Measurements from ENCODE around the gene SELPLG.

SELPLG gene

GRCh38 chr12:108599541-108599940 lies 34.2 kb downstream of the SELPLG start:
- TF ChIP-seq, protein P1, sequence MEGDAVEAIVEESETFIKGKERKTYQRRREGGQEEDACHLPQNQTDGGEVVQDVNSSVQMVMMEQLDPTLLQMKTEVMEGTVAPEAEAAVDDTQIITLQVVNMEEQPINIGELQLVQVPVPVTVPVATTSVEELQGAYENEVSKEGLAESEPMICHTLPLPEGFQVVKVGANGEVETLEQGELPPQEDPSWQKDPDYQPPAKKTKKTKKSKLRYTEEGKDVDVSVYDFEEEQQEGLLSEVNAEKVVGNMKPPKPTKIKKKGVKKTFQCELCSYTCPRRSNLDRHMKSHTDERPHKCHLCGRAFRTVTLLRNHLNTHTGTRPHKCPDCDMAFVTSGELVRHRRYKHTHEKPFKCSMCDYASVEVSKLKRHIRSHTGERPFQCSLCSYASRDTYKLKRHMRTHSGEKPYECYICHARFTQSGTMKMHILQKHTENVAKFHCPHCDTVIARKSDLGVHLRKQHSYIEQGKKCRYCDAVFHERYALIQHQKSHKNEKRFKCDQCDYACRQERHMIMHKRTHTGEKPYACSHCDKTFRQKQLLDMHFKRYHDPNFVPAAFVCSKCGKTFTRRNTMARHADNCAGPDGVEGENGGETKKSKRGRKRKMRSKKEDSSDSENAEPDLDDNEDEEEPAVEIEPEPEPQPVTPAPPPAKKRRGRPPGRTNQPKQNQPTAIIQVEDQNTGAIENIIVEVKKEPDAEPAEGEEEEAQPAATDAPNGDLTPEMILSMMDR (IDR thresholded peaks at IDR 0.05; ENCODE audit: low read depth, low read length): no peak
- H3K4me3 ChIP-seq (ENCODE audit: low read depth, low read length): no peak overlapping the region

GRCh38 chr12:108598553-108599250 lies 35.0 kb downstream of the SELPLG start:
- TF ChIP-seq, protein P1 (IDR thresholded peaks at IDR 0.05; ENCODE audit: low read depth, low read length): no peak
- H3K4me3 ChIP-seq (ENCODE audit: low read depth, low read length): no peak overlapping the region; the same call in 1 of the 2 replicates

DNA sequence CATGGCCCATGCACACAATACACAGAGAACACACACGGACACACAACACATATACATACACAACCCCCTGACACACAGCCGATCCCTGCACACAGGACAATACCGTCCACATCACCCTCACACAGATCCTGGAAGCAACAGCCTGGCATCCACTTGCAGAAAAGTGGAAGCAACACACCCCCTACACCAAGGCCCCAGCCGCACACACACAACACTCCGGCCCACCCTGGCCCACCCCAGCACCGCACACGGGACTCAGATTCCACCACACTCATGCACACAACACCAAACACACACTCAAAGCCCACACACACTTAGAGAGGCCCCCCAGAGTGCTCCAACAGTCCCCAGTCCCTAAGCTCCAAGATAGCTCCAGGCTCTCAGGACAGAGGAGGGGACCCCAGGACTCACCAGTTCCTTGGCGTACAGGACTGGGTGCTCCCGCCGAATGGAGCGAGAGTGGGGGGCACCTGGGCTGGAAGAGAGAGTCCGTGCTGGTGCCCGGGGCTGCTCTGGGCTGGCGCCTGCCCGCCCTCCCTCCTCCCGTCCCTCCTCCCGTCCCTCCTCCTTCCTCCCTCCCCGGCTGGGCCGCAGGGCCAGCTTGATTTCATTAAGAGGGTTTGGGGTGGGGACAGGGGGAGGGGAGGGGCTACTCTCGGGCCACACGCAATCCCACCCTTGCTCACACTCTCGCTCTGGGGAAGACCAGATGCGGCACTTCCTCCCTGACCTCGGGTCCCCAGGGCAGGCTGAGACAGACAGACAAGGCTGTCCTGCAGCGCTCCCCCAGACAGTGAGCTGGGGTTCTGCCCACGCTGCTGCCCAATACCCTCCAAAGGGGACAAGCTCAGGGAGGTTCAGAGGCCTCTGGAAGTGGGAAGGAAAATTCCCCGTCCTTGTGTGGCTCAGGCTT lies 35.9 kb downstream of the SELPLG start, which contains the start of gene TMEM119:
Gene TMEM119, minus strand, starts transcription at position 526 of the 913 bp plus-strand sequence. CDS start 5,701 bp downstream, outside the sequence.
- peak within 1 kb of the TSS; percentile 71 for H3K4me3 ChIP-seq (ENCODE audit: low read depth, low read length)
- TF ChIP-seq, protein P1 (IDR thresholded peaks at IDR 0.05; ENCODE audit: low read depth, low read length): no peak

DNA sequence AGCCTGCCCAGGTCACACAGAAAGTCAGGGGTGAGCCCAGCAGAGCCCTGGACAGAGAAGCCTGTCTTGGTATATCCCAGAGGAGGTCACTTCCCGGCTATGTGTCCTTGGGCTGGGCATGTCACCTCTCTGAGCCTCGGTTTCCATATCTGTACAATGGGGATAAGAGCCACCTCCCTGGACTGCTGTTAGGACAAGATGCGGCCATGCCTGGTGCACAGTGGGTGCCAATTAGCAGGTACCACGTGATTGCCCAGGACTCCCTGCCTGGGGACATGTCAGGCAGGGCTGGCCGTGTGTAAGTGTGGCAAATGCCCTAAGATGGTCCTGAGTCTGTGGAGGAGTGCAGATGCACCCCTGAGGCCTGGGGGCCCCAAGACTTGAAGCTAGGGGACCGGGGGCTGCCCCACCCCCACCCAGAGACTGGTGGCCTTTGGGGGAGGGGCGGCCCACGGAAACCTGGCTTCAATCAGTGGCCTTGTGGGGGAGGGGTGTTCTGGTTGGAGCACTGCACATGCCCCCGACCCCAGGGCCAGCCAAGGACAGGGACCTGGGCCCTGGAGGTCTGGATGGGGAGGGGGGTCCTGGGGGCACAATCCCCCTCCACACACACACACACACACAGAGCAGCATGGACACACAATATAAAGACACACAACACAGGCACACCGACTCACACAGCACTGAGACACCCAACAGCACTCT lies 36.7 kb downstream of the SELPLG start:
- TF ChIP-seq, protein P1 (IDR thresholded peaks at IDR 0.05; ENCODE audit: low read depth, low read length): no peak
- peak overlapping the region; percentile 71 for H3K4me3 ChIP-seq (ENCODE audit: low read depth, low read length)

GRCh38 chr12:108595711-108596647 lies 37.7 kb downstream of the SELPLG start:
- H3K4me3 ChIP-seq (ENCODE audit: low read depth, low read length): peak overlapping the region; percentile 71
- TF ChIP-seq, protein P1 (IDR thresholded peaks at IDR 0.05; ENCODE audit: low read depth, low read length): no peak

GRCh38 chr12:108594960-108595710 lies 38.6 kb downstream of the SELPLG start:
- H3K4me3 ChIP-seq (ENCODE audit: low read depth, low read length): peak overlapping the region; percentile 71
- TF ChIP-seq, protein P1 (IDR thresholded peaks at IDR 0.05; ENCODE audit: low read depth, low read length): no peak

Measured in WI38 (cell line).